Effector memory CD8-positive, alpha-beta T cell (primary cell): ENCODE results near the gene NMT2.
A peak's percentile ranks its signal among the peaks of the same experiment; 100 is the strongest.

Source experiments
- ATAC-seq: fragments of 150-1000 bp; cut with Tn5 transposase; replicated peaks from 2 replicates; pipeline ENCODE4 v1.10.0; 2021; ENCODE audit warnings: mild to moderate bottlenecking, moderate library complexity
- DNase-seq, 3 experiments: peaks; one replicate each; pipeline ENCODE4 v3.0.0; 2021
- H3K27ac Mint-ChIP-seq, 2 donors: one replicate each; pipeline ENCODE4 v1.8.0; 2022; ENCODE audit warnings: mild to moderate bottlenecking in 2 of 2, mixed read lengths in 2 of 2, moderate library complexity in 2 of 2
- H3K27me3 Mint-ChIP-seq, 2 donors: one replicate each; pipeline ENCODE4 v1.8.0; 2022; ENCODE audit warnings: mixed read lengths in 2 of 2
- H3K36me3 Mint-ChIP-seq: one replicate; pipeline ENCODE4 v1.8.0; 2022; ENCODE audit warnings: mild to moderate bottlenecking, moderate library complexity, mixed read lengths; ENCODE audit not compliant: insufficient read depth
- H3K4me1 Mint-ChIP-seq, 2 donors: one replicate each; pipeline ENCODE4 v1.8.0; 2022; ENCODE audit warnings: low read depth in 2 of 2, mixed read lengths in 2 of 2
- H3K4me3 Mint-ChIP-seq, 2 donors: one replicate each; pipeline ENCODE4 v1.8.0; 2022; ENCODE audit warnings: mild to moderate bottlenecking in 2 of 2, mixed read lengths in 2 of 2, moderate library complexity in 2 of 2
- H3K9me3 Mint-ChIP-seq, 2 donors: one replicate each; pipeline ENCODE4 v1.8.0; 2022; ENCODE audit warnings: mixed read lengths in 2 of 2

Gene NMT2

DNA sequence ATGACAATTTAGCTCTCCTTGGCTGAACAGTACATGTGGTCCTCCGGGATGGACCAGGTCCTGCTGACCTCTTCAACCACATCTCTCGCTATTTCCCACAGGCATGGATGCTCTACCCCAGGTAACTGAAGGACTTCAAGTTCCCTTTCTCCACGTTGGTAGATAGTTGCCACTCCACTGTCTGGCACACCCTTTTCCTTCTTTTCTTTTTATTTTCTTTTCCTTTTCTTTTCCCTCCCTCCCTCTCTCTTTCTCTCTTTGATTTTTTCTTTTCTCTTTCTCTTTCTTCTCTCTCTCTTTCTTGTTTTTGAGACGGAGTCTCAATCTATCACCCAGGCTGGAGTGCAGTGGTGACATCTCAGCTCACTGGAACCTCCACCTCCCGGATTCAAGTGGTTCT lies 77.1 kb downstream of the NMT2 start:
- DNase-seq (no peak), ATAC-seq (no peak)
- no peaks in the 10 kb centered on the region for H3K27me3 Mint-ChIP-seq
- H3K9me3 Mint-ChIP-seq = no peaks in the 10 kb centered on the region
- peaks cover 3% of the 10 kb centered on the region in 2 donors for H3K4me1 Mint-ChIP-seq
- H3K27ac Mint-ChIP-seq = no peak overlapping the region
- no peak overlapping the region for H3K4me3 Mint-ChIP-seq
- peaks cover 4% of the 10 kb centered on the region for H3K36me3 Mint-ChIP-seq

DNA sequence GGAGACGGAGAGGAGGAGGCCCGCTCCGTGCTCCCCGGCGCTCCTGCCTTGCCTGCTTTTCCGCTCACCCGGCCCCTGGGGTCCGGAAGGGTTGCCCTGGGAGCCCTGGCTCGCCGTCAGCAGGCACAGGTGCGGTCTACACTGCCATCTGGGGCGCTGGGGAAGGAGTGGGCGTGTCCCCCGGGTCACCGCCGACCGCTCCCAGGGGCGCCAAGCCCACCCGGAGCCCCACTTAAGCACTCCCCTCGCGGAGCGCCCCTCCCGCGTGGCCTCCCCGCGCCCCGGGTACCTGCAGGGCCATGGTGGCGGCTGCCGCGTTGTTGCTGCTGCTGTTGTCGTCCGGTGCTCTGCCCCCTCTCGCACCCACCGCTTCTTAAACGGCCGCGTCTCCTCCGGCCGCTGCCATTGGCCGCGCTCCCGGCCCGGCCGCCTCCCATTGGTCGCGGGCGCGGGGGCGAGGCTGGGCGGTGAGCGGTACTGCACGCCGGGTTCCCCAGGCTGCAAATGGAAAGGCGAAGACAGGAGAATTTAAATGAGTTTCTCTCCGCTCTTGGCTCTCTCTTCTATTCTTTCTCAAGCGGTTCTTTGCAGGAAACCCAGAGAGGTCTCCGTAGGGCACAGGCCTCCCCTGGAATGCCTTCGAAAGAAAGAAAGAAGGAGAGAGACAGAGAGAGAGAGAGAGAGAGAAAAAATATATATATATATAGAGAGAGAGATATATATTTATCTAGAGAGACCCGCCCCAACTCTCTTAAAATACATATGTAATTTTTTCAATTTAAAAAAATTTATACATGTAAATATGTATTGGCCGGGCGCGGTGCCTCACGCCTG lies 79.8 kb downstream of the NMT2 start, which contains the start of gene ACBD7:
ACBD7 (minus strand) TSS at position 349 of the 834 bp plus-strand sequence; CDS start at position 301, 48 bp downstream.
- H3K9me3 Mint-ChIP-seq = no peaks in the 10 kb centered on the region
- H3K4me3 Mint-ChIP-seq = peak within 1 kb of the TSS; percentile 73 to 74
- peak; percentile 99 for ATAC-seq
- peak; percentile 71 to 79 (median 76) for DNase-seq
- no peak within 1 kb of the TSS for H3K27ac Mint-ChIP-seq
- H3K4me1 Mint-ChIP-seq = no peaks in the 10 kb centered on the region
- no peaks in the 10 kb centered on the region for H3K36me3 Mint-ChIP-seq
- H3K27me3 Mint-ChIP-seq = no peaks in the 10 kb centered on the region

DNA sequence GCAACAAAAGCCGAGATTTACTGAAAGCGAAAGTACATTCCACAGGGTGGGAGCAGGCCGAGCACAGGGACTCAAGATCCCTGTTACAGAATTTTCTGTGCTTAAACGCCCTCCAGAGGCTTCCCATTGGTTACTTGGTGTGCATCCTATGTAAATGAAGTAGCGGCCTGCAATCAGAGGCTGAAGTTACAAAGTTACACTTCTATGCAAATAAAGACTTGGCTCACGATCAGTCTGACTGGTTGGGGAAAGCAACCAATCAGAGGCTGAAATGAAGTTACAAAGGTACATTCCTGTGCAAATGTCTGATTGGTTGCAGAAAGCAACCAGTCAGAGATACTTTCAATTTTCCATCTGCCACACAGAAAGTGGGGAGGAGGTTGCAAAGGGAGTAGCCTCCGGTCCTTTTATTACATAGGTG lies 84.0 kb downstream of the NMT2 start:
- Mint-ChIP-seq H3K27me3 (peaks cover 0 to 6% of the 10 kb centered on the region in 2 donors), H3K4me3 (peak overlapping the region in 1 of 2 donors; percentile 6), H3K27ac (no peak overlapping the region), H3K4me1 (no peaks in the 10 kb centered on the region), H3K36me3 (no peaks in the 10 kb centered on the region), H3K9me3 (no peaks in the 10 kb centered on the region)
- ATAC-seq = peak; percentile 4
- DNase-seq = no peak

DNA sequence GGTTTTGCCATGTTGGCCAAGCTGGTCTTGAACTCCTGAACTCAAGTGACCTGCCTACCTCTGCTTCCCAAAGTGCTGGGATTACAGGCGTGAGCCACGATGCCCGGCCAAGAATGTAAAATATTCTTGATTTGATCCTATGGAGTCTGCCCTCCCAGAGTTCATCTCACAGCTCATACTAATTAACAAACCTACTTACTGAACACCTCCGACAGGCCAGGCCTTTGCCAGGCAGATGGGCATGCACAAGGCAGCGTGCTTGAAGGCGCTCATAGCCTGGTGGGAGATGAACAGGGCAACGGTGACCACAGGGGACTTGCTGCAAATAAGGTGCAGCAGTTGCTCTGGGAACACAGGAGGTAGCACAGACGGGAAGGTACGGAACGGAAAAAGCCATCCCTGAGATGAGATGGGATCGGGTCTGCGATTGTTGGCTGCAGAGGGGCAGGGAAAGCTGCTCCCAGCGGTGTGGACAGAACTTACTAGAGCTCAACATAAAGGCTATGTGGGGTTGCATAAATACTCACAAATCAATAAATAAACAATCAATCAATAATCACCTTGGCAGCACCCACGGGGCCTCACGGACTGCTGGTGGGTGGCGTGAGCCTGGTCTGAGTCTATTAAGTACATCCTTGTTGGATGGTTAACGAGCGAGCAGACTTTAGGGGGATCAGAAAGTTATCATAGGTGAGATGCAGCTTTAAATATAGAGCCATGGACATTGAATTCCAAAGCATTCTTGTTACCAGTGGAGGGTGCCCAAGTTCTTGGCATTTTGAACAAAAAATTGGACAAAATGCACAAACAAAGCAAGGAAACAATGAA lies 84.6 kb downstream of the NMT2 start:
- DNase-seq = no peak
- H3K9me3 Mint-ChIP-seq = no peaks in the 10 kb centered on the region
- no peaks in the 10 kb centered on the region for H3K4me1 Mint-ChIP-seq
- peak overlapping the region; percentile 6 to 14 for H3K4me3 Mint-ChIP-seq
- H3K27me3 Mint-ChIP-seq = peaks cover 0 to 6% of the 10 kb centered on the region in 2 donors
- no peaks in the 10 kb centered on the region for H3K36me3 Mint-ChIP-seq
- no peak overlapping the region for H3K27ac Mint-ChIP-seq
- no peak for ATAC-seq

DNA sequence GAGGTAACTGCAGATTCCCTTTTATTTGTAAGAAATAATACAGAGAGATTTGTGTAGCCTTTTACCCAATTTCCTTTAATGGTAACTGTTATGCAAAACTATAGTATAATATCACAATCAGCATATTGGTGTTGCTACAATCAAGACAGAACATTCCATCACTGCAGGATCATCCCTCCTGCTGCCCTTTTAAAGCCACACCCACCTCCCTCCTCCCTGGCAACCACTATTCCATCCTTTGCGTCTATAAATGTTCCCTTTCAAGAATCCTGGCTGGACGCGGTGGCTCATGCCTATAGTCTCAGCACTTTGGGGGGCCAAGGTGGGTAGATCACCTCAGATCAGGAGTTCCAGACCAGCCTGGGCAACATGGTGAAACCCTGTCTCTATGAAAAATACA lies 93.1 kb downstream of the NMT2 start:
- peaks cover 5% of the 10 kb centered on the region for H3K36me3 Mint-ChIP-seq
- no peak overlapping the region for H3K4me3 Mint-ChIP-seq

DNA sequence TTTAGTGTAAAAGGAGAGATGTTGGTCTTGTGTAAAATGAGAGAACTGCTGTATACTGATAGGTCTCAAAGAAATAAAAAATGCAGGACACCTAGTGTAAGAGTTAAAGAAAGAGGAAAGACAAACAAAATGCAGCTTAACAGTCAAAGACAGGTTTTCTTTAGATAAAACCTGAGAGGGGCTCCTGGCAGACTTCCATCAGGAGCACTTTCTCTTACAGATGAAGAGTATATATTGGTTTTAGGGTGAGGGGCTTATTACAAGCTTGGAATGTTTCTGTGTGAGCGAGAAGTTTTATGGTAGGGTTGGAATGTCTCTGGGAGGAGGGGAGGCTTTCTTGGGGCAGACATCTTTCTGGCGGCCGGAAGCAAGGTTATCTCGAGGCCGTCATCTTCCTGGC lies 96.1 kb downstream of the NMT2 start:
- no peak overlapping the region for H3K27ac Mint-ChIP-seq
- peaks cover 5% of the 10 kb centered on the region for H3K36me3 Mint-ChIP-seq
- no peak for ATAC-seq
- peaks cover 24 to 25% of the 10 kb centered on the region in 2 donors for H3K27me3 Mint-ChIP-seq
- no peaks in the 10 kb centered on the region for H3K4me1 Mint-ChIP-seq
- H3K4me3 Mint-ChIP-seq = no peak overlapping the region
- H3K9me3 Mint-ChIP-seq = no peaks in the 10 kb centered on the region
- DNase-seq = no peak

More for the DNA sequence above, 93.1 kb downstream of the NMT2 start:
- DNase-seq (no peak), ATAC-seq (no peak)
- Mint-ChIP-seq H3K27me3 (peaks cover 17 to 20% of the 10 kb centered on the region in 2 donors), H3K27ac (no peak overlapping the region), H3K9me3 (no peaks in the 10 kb centered on the region), H3K4me1 (no peaks in the 10 kb centered on the region)

DNA sequence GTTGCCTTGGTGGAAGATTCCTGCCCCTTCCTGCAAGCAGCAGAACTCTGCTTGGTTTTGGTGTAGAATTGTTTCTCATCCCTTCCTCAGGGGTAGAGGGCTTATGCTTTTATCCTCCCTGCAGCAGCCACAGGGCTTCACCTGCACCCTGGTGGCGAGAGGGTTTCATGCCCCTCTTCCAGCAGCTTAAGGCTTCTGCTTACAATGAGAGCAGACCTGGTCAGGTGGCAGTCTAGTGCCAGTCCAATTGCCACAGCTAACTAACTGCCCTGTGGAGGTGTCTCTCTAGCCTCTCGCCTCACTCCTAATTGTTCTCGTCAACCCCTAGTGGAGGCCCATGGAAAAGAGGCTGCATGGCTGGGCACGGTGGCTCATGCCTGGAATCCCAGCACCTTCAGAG lies 99.3 kb downstream of the NMT2 start:
- ATAC-seq (no peak), DNase-seq (no peak)
- Mint-ChIP-seq H3K27me3 (peaks cover 39 to 41% of the 10 kb centered on the region in 2 donors), H3K27ac (no peak overlapping the region), H3K4me3 (no peak overlapping the region), H3K9me3 (no peaks in the 10 kb centered on the region), H3K36me3 (no peaks in the 10 kb centered on the region), H3K4me1 (no peaks in the 10 kb centered on the region)

DNA sequence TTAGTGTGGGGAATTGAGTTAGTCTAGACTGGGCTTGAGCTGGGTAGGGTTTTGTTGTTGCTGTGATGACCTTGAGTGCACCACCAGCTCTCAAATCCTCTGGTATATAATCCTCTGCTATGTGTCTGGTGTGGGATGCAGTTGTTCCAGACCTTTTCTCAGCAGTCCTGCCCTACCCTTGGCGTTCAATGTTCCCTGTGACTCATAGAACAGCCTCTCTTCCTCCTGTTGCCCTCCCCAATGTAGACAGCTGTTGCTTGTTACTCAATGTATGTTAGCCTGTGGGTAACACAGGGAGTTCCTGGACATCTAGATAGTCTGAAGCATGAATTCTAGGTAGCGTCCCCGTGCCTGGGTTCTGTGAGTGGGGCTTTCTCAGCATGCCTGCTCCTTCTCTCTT lies 99.7 kb downstream of the NMT2 start:
- DNase-seq = no peak
- no peak overlapping the region for H3K27ac Mint-ChIP-seq
- H3K27me3 Mint-ChIP-seq = peaks cover 37 to 41% of the 10 kb centered on the region in 2 donors
- ATAC-seq = no peak
- H3K4me3 Mint-ChIP-seq = no peak overlapping the region
- no peaks in the 10 kb centered on the region for H3K9me3 Mint-ChIP-seq
- H3K4me1 Mint-ChIP-seq = no peaks in the 10 kb centered on the region
- H3K36me3 Mint-ChIP-seq = no peaks in the 10 kb centered on the region

DNA sequence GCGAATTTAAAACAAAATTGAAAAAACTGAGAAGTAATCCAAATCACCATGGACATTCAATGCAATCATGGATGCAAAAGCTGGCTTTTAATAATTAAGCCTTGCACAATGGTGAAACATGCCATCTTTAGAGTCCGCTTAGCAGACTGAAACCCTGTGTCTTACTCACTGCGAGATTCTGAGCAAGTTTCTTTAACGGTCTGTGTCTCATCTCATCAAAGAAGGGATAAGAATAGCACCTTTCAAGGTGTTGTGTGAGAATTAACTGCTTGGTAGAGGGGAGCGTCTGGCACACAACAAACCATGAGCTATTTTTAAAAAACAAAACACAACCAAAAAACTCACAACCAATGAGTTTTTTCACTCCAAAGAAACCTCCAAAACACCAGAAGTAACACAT lies 101.3 kb downstream of the NMT2 start:
- Mint-ChIP-seq H3K4me1 (no peaks in the 10 kb centered on the region), H3K36me3 (no peaks in the 10 kb centered on the region), H3K27ac (no peak overlapping the region), H3K9me3 (no peaks in the 10 kb centered on the region), H3K27me3 (peaks cover 31 to 40% of the 10 kb centered on the region in 2 donors), H3K4me3 (no peak overlapping the region)
- DNase-seq (no peak), ATAC-seq (no peak)

DNA sequence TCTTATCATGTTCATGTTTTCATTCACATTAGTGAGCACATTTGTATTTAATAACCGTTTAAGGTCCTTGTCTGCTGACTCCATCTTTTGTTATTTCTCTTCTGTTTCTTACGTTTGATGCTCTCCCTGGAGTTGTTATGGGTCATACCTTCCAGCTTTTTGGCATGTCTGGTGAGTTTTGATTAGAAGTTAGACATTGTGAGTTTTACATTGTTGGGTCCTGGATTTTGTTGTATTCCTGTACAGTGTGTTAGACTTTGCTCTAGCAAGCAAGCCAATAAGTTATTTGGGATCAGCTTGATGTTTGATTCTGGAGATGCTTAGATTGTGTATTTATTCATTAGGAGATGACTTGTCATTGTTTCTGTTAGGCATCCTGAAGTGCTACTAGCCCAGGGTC lies 107.9 kb downstream of the NMT2 start:
- no peak overlapping the region for H3K4me3 Mint-ChIP-seq
- ATAC-seq = no peak
- H3K27ac Mint-ChIP-seq = no peak overlapping the region
- H3K27me3 Mint-ChIP-seq = peaks cover 50 to 54% of the 10 kb centered on the region in 2 donors
- peaks cover 3 to 21% of the 10 kb centered on the region in 2 donors for H3K9me3 Mint-ChIP-seq
- H3K36me3 Mint-ChIP-seq = no peaks in the 10 kb centered on the region
- H3K4me1 Mint-ChIP-seq = no peaks in the 10 kb centered on the region
- no peak for DNase-seq

DNA sequence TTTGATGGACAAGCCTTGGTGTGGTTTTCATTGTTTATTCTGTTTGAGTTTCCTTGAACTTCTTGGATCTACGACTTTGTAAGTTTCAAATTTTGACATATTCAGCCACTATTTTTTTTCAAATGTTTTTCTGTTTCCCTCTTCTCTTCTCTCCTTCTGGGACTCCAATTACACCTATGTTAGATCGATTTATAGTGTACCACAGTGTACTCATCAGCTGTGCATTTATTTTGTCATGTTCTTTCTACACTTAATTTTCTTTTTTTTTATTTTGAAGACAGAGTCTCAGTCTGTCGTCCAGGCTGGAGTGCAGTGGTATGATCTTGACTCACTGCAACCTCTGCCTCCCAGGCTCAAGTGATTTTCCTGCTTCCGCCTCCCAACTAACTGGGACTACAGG lies 108.6 kb downstream of the NMT2 start:
- Mint-ChIP-seq H3K36me3 (no peaks in the 10 kb centered on the region), H3K27ac (no peak overlapping the region), H3K4me1 (no peaks in the 10 kb centered on the region), H3K9me3 (peaks cover 3 to 21% of the 10 kb centered on the region in 2 donors), H3K27me3 (peaks cover 47 to 48% of the 10 kb centered on the region in 2 donors), H3K4me3 (no peak overlapping the region)
- no peak for DNase-seq
- ATAC-seq = no peak

DNA sequence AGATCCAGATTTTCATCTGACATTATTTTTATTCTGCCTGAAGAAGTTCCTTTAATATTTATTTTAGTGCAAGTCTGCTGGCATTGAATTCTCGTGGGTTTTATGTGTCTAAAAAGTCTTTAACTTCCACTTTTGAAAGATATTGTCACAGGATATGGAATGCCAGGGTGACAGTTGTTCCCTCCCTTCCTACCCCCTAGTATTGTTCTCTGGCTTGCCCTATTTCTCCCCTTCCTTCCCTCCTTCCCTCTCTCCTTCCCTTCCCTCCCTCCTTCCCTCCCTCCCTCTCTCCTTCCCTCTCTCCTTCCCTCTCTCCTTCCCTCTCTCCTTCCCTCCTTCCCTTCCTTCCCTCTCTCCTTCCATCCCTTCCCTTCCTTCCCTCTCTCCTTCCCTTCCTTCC lies 109.8 kb downstream of the NMT2 start:
- H3K4me3 Mint-ChIP-seq = no peak overlapping the region
- ATAC-seq = no peak
- no peak overlapping the region for H3K27ac Mint-ChIP-seq
- no peaks in the 10 kb centered on the region for H3K4me1 Mint-ChIP-seq
- no peak for DNase-seq
- H3K9me3 Mint-ChIP-seq = peaks cover 3 to 21% of the 10 kb centered on the region in 2 donors
- peaks cover 45 to 51% of the 10 kb centered on the region in 2 donors for H3K27me3 Mint-ChIP-seq
- H3K36me3 Mint-ChIP-seq = no peaks in the 10 kb centered on the region
